Hepatocyte (in vitro differentiated cells): Measurements from ENCODE around the gene ARMC3.

Experiments
- CTCF ChIP-seq: fragments of 200-600 bp; sonication (generic); IDR thresholded peaks from 2 replicates; pipeline ENCODE4 v1.5.1; 2016; ENCODE audit warnings: antibody characterized with exemption, mild to moderate bottlenecking; ENCODE audit not compliant: poor library complexity
- EZH2 ChIP-seq: fragments of 200-600 bp; sonication (generic); IDR thresholded peaks from 2 replicates; pipeline ENCODE4 v1.6.1; 2016; ENCODE audit warnings: antibody characterized with exemption, mild to moderate bottlenecking, borderline replicate concordance
- EZH2phosphoT487 ChIP-seq: fragments of 200-600 bp; sonication (generic); IDR thresholded peaks from one replicate; pipeline ENCODE4 v1.6.1; 2018; ENCODE audit warnings: antibody characterized with exemption, mild to moderate bottlenecking, low read depth, moderate library complexity; ENCODE audit not compliant: unreplicated experiment, severe bottlenecking

GRCh38 chr10:23037561-23037960, 109.7 kb downstream of the ARMC3 start:
- TF ChIP-seq EZH2: no peak
- TF ChIP-seq EZH2phosphoT487: no peak
- no peak for TF ChIP-seq CTCF
